SK-N-MC (cell line): ENCODE results near the gene DDX1.

Experiments used
- EZH2 ChIP-seq: fragments of 200-600 bp; sonication (generic); IDR thresholded peaks from one replicate; pipeline ENCODE4 v1.6.1; 2017; ENCODE audit warnings: antibody characterized with exemption
- FOXP2 ChIP-seq: optimal IDR thresholded peaks from 2 replicates; pipeline ENCODE3; 2011; ENCODE audit warnings: mild to moderate bottlenecking, moderate library complexity; ENCODE audit not compliant: insufficient read depth; ENCODE audit errors: extremely low read length, control extremely low read depth
- POLR2AphosphoS5 ChIP-seq: IDR thresholded peaks from 2 replicates; pipeline ENCODE4 v1.6.1; 2012; ENCODE audit warnings: mild to moderate bottlenecking, low read depth, low read length, borderline replicate concordance

- no peak for TF ChIP-seq EZH2
- TF ChIP-seq POLR2AphosphoS5, result no peak
- no peak for TF ChIP-seq FOXP2
Measured at GRCh38 chr2:15565994-15566671, 25.5 kb upstream of the DDX1 start.
